ENCODE results near the gene ERCC5.

Gene ERCC5

GRCh38 chr13:102914339-102914930 lies 68.6 kb downstream of the ERCC5 start:
- no peak overlapping the region for H3K18ac ChIP-seq (ENCODE audit: low read depth in 1 of 2, low read length in 2 of 2)
- H3K79me1 ChIP-seq (replicated peaks; ENCODE audit: low read length, poor library complexity, severe bottlenecking) = no peaks in the 10 kb centered on the region
- 80% methylated on average over 12 of the region's 12 CpGs for WGBS
- H2AK5ac ChIP-seq (ENCODE audit: low read length, severe bottlenecking) = no peak overlapping the region
- no peak overlapping the region for H2BK5ac ChIP-seq (ENCODE audit: low read depth, low read length, poor library complexity, severe bottlenecking)
- no peaks in the 10 kb centered on the region for H3K36me3 ChIP-seq (ENCODE audit: control insufficient read depth in 1 of 2, insufficient read depth in 2 of 2, low read depth in 1 of 2, low read length in 2 of 2)
- H3K4ac ChIP-seq (ENCODE audit: low read depth in 1 of 2, low read length in 2 of 2) = no peak overlapping the region
- no peak overlapping the region for H4K91ac ChIP-seq (ENCODE audit: low read length)
- H2BK12ac ChIP-seq (ENCODE audit: low read length in 2 of 2) = peak overlapping the region in 1 of 2 experiments; percentile 32
- no peak overlapping the region for H2AFZ ChIP-seq (ENCODE audit: low read depth, low read length)
- no peak overlapping the region for H3K23ac ChIP-seq (ENCODE audit: low read length in 2 of 2)
- no peak overlapping the region for H4K8ac ChIP-seq (ENCODE audit: low read length)
- no peak overlapping the region for H3K9ac ChIP-seq (ENCODE audit: low read length)
- no peak overlapping the region for H3K27ac ChIP-seq (ENCODE audit: low read length, poor library complexity, severe bottlenecking)
- no peaks in the 10 kb centered on the region for H3K4me1 ChIP-seq (ENCODE audit: control insufficient read depth, insufficient read depth, low read depth, low read length)
- no peak overlapping the region for H2BK120ac ChIP-seq (ENCODE audit: low read depth, low read length)
- H3K4me3 ChIP-seq (ENCODE audit: insufficient read depth in 1 of 2, low read depth in 1 of 2, low read length in 2 of 2) = no peak overlapping the region
- no peak overlapping the region for H2BK15ac ChIP-seq (ENCODE audit: low read depth, poor library complexity, severe bottlenecking)
- peaks cover 5 to 8% of the 10 kb centered on the region in 2 experiments for H3K27me3 ChIP-seq (ENCODE audit: control insufficient read depth in 1 of 2, insufficient read depth in 1 of 2, low read length in 2 of 2)
- H3K14ac ChIP-seq (ENCODE audit: low read length in 2 of 2) = no peak overlapping the region
- H3K9me3 ChIP-seq (ENCODE audit: control insufficient read depth, low read length) = no peaks in the 10 kb centered on the region
- H3K4me2 ChIP-seq (ENCODE audit: low read length, poor library complexity, severe bottlenecking) = no peak overlapping the region
- DNase-seq = no peak

- Histone ChIP-seq H3K4ac (ENCODE audit: low read depth in 1 of 2, low read length in 2 of 2) (no peak overlapping the region), H3K4me2 (ENCODE audit: low read length, poor library complexity, severe bottlenecking) (no peak overlapping the region), H3K9ac (ENCODE audit: low read length) (no peak overlapping the region), H3K14ac (ENCODE audit: low read length in 2 of 2) (no peak overlapping the region), H4K91ac (ENCODE audit: low read length) (no peak overlapping the region), H3K4me1 (ENCODE audit: control insufficient read depth, insufficient read depth, low read depth, low read length) (no peaks in the 10 kb centered on the region), H3K36me3 (ENCODE audit: control insufficient read depth in 1 of 2, insufficient read depth in 2 of 2, low read depth in 1 of 2, low read length in 2 of 2) (no peaks in the 10 kb centered on the region), H2BK12ac (ENCODE audit: low read length in 2 of 2) (no peak overlapping the region), H3K9me3 (ENCODE audit: control insufficient read depth, low read length) (no peaks in the 10 kb centered on the region), H3K27ac (ENCODE audit: low read length, poor library complexity, severe bottlenecking) (no peak overlapping the region), H2AFZ (ENCODE audit: low read depth, low read length) (no peak overlapping the region), H2BK15ac (ENCODE audit: low read depth, poor library complexity, severe bottlenecking) (no peak overlapping the region), H2BK120ac (ENCODE audit: low read depth, low read length) (no peak overlapping the region), H2AK5ac (ENCODE audit: low read length, severe bottlenecking) (no peak overlapping the region), H3K4me3 (ENCODE audit: insufficient read depth in 1 of 2, low read depth in 1 of 2, low read length in 2 of 2) (no peak overlapping the region), H3K18ac (ENCODE audit: low read depth in 1 of 2, low read length in 2 of 2) (no peak overlapping the region), H4K8ac (ENCODE audit: low read length) (no peak overlapping the region), H3K27me3 (ENCODE audit: control insufficient read depth in 1 of 2, insufficient read depth in 1 of 2, low read length in 2 of 2) (peaks cover 5 to 8% of the 10 kb centered on the region in 2 experiments), H2BK5ac (ENCODE audit: low read depth, low read length, poor library complexity, severe bottlenecking) (no peak overlapping the region), H3K79me1 (replicated peaks; ENCODE audit: low read length, poor library complexity, severe bottlenecking) (no peaks in the 10 kb centered on the region), H3K23ac (ENCODE audit: low read length in 2 of 2) (no peak overlapping the region)
- WGBS = 50% methylated on average over 1 of the region's 3 CpGs
- DNase-seq = no peak
These were observed 69.6 kb downstream of the ERCC5 start for GRCh38 chr13:102915393-102915930.

GRCh38 chr13:102917019-102917418 lies 71.2 kb downstream of the ERCC5 start:
- no peak overlapping the region for H3K27ac ChIP-seq (ENCODE audit: low read length, poor library complexity, severe bottlenecking)
- DNase-seq = no peak
- H3K4me2 ChIP-seq (ENCODE audit: low read length, poor library complexity, severe bottlenecking) = no peak overlapping the region
- no peak overlapping the region for H3K4ac ChIP-seq (ENCODE audit: low read depth in 1 of 2, low read length in 2 of 2)
- H3K14ac ChIP-seq (ENCODE audit: low read length in 2 of 2) = no peak overlapping the region
- H2BK5ac ChIP-seq (ENCODE audit: low read depth, low read length, poor library complexity, severe bottlenecking) = no peak overlapping the region
- H4K8ac ChIP-seq (ENCODE audit: low read length) = no peak overlapping the region
- H3K9me3 ChIP-seq (ENCODE audit: control insufficient read depth, low read length) = no peaks in the 10 kb centered on the region
- 92% methylated on average over 3 of the region's 3 CpGs for WGBS
- no peak overlapping the region for H2BK12ac ChIP-seq (ENCODE audit: low read length in 2 of 2)
- no peak overlapping the region for H3K18ac ChIP-seq (ENCODE audit: low read depth in 1 of 2, low read length in 2 of 2)
- no peaks in the 10 kb centered on the region for H3K36me3 ChIP-seq (ENCODE audit: control insufficient read depth in 1 of 2, insufficient read depth in 2 of 2, low read depth in 1 of 2, low read length in 2 of 2)
- no peaks in the 10 kb centered on the region for H3K4me1 ChIP-seq (ENCODE audit: control insufficient read depth, insufficient read depth, low read depth, low read length)
- H2BK15ac ChIP-seq (ENCODE audit: low read depth, poor library complexity, severe bottlenecking) = no peak overlapping the region
- peaks cover 8 to 13% of the 10 kb centered on the region in 2 experiments for H3K27me3 ChIP-seq (ENCODE audit: control insufficient read depth in 1 of 2, insufficient read depth in 1 of 2, low read length in 2 of 2)
- no peak overlapping the region for H3K9ac ChIP-seq (ENCODE audit: low read length)
- H3K4me3 ChIP-seq (ENCODE audit: insufficient read depth in 1 of 2, low read depth in 1 of 2, low read length in 2 of 2) = no peak overlapping the region
- H3K23ac ChIP-seq (ENCODE audit: low read length in 2 of 2) = no peak overlapping the region
- no peak overlapping the region for H2BK120ac ChIP-seq (ENCODE audit: low read depth, low read length)
- no peak overlapping the region for H4K91ac ChIP-seq (ENCODE audit: low read length)
- no peaks in the 10 kb centered on the region for H3K79me1 ChIP-seq (replicated peaks; ENCODE audit: low read length, poor library complexity, severe bottlenecking)
- no peak overlapping the region for H2AFZ ChIP-seq (ENCODE audit: low read depth, low read length)
- no peak overlapping the region for H2AK5ac ChIP-seq (ENCODE audit: low read length, severe bottlenecking)

- Histone ChIP-seq H2BK5ac (ENCODE audit: low read depth, low read length, poor library complexity, severe bottlenecking) (no peak overlapping the region), H3K23ac (ENCODE audit: low read length in 2 of 2) (no peak overlapping the region), H3K27ac (ENCODE audit: low read length, poor library complexity, severe bottlenecking) (no peak overlapping the region), H3K4me2 (ENCODE audit: low read length, poor library complexity, severe bottlenecking) (no peak overlapping the region), H4K91ac (ENCODE audit: low read length) (no peak overlapping the region), H2AK5ac (ENCODE audit: low read length, severe bottlenecking) (no peak overlapping the region), H3K27me3 (ENCODE audit: control insufficient read depth in 1 of 2, insufficient read depth in 1 of 2, low read length in 2 of 2) (peaks cover 0 to 9% of the 10 kb centered on the region in 2 experiments), H3K36me3 (ENCODE audit: control insufficient read depth in 1 of 2, insufficient read depth in 2 of 2, low read depth in 1 of 2, low read length in 2 of 2) (no peaks in the 10 kb centered on the region), H3K18ac (ENCODE audit: low read depth in 1 of 2, low read length in 2 of 2) (no peak overlapping the region), H3K9me3 (ENCODE audit: control insufficient read depth, low read length) (no peaks in the 10 kb centered on the region), H2BK12ac (ENCODE audit: low read length in 2 of 2) (no peak overlapping the region), H3K79me1 (replicated peaks; ENCODE audit: low read length, poor library complexity, severe bottlenecking) (no peaks in the 10 kb centered on the region), H4K8ac (ENCODE audit: low read length) (no peak overlapping the region), H3K4me1 (ENCODE audit: control insufficient read depth, insufficient read depth, low read depth, low read length) (peaks cover under 1% of the 10 kb centered on the region), H3K14ac (ENCODE audit: low read length in 2 of 2) (no peak overlapping the region), H3K4ac (ENCODE audit: low read depth in 1 of 2, low read length in 2 of 2) (no peak overlapping the region), H3K9ac (ENCODE audit: low read length) (no peak overlapping the region), H2BK120ac (ENCODE audit: low read depth, low read length) (no peak overlapping the region), H2AFZ (ENCODE audit: low read depth, low read length) (no peak overlapping the region), H3K4me3 (ENCODE audit: insufficient read depth in 1 of 2, low read depth in 1 of 2, low read length in 2 of 2) (no peak overlapping the region), H2BK15ac (ENCODE audit: low read depth, poor library complexity, severe bottlenecking) (no peak overlapping the region)
- no peak for DNase-seq
- 60% methylated on average over 1 of the region's 5 CpGs for WGBS
These were observed 76.4 kb downstream of the ERCC5 start for GRCh38 chr13:102922184-102922583.

Measured in mesenchymal stem cell (in vitro differentiated cells and primary cell).